Measurements from ENCODE around the gene PRKCB. TPM values are rescaled to one million over a fixed set of nuclear protein-coding genes. Genes with fewer than 3 reads are reported as not detected.

Gene PRKCB
- 10 to 100 TPM; 75.8 to 82.6 TPM for total RNA-seq

- peak within 1 kb of the TSS; percentile 84 for H3K27ac Mint-ChIP-seq
- peaks cover 34% of the 10 kb centered on the region for H3K36me3 Mint-ChIP-seq
- peaks cover 5% of the 10 kb centered on the region for H3K9me3 Mint-ChIP-seq
- DNase-seq = peak; percentile 94
- peak within 1 kb of the TSS; percentile 94 for H3K4me3 Mint-ChIP-seq
- no peaks in the 10 kb centered on the region for H3K27me3 Mint-ChIP-seq
- H3K4me1 Mint-ChIP-seq = peaks cover 52% of the 10 kb centered on the region
Observed at GRCh38 chr16:23835390-23836077, at the start of gene PRKCB. PRKCB (plus strand) TSS chr16:23835983.

GRCh38 chr16:23786964-23787561 lies 48.7 kb upstream of the PRKCB start:
- Mint-ChIP-seq H3K27me3 (peaks cover 13% of the 10 kb centered on the region), H3K4me1 (no peaks in the 10 kb centered on the region), H3K4me3 (no peak overlapping the region), H3K9me3 (no peaks in the 10 kb centered on the region), H3K27ac (no peak overlapping the region), H3K36me3 (no peaks in the 10 kb centered on the region)
- no peak for DNase-seq

- H3K4me1 Mint-ChIP-seq = no peaks in the 10 kb centered on the region
- no peaks in the 10 kb centered on the region for H3K9me3 Mint-ChIP-seq
- H3K4me3 Mint-ChIP-seq = no peak overlapping the region
- DNase-seq = no peak
- H3K27ac Mint-ChIP-seq = no peak overlapping the region
- H3K27me3 Mint-ChIP-seq = peaks cover 9% of the 10 kb centered on the region
- no peaks in the 10 kb centered on the region for H3K36me3 Mint-ChIP-seq
Observed at GRCh38 chr16:23788685-23789084, 47.1 kb upstream of the PRKCB start.

- H3K27me3 Mint-ChIP-seq = no peaks in the 10 kb centered on the region
- no peaks in the 10 kb centered on the region for H3K4me1 Mint-ChIP-seq
- no peaks in the 10 kb centered on the region for H3K36me3 Mint-ChIP-seq
- no peaks in the 10 kb centered on the region for H3K9me3 Mint-ChIP-seq
- no peak overlapping the region for H3K4me3 Mint-ChIP-seq
- DNase-seq = no peak
- no peak overlapping the region for H3K27ac Mint-ChIP-seq
Observed at GRCh38 chr16:23795378-23795777, 40.4 kb upstream of the PRKCB start.

GRCh38 chr16:23796941-23797340 lies 38.8 kb upstream of the PRKCB start:
- no peak overlapping the region for H3K4me3 Mint-ChIP-seq
- DNase-seq = no peak
- no peaks in the 10 kb centered on the region for H3K9me3 Mint-ChIP-seq
- no peaks in the 10 kb centered on the region for H3K27me3 Mint-ChIP-seq
- no peaks in the 10 kb centered on the region for H3K4me1 Mint-ChIP-seq
- H3K27ac Mint-ChIP-seq = no peak overlapping the region
- H3K36me3 Mint-ChIP-seq = no peaks in the 10 kb centered on the region

GRCh38 chr16:23801378-23801777 lies 34.4 kb upstream of the PRKCB start:
- peak; percentile 72 for DNase-seq
- no peak overlapping the region for H3K4me3 Mint-ChIP-seq
- H3K4me1 Mint-ChIP-seq = peaks cover 12% of the 10 kb centered on the region
- no peaks in the 10 kb centered on the region for H3K36me3 Mint-ChIP-seq
- no peak overlapping the region for H3K27ac Mint-ChIP-seq
- no peaks in the 10 kb centered on the region for H3K9me3 Mint-ChIP-seq
- H3K27me3 Mint-ChIP-seq = no peaks in the 10 kb centered on the region

GRCh38 chr16:23802776-23803175 lies 33.0 kb upstream of the PRKCB start:
- H3K36me3 Mint-ChIP-seq = no peaks in the 10 kb centered on the region
- H3K4me3 Mint-ChIP-seq = no peak overlapping the region
- H3K4me1 Mint-ChIP-seq = peaks cover 16% of the 10 kb centered on the region
- H3K9me3 Mint-ChIP-seq = no peaks in the 10 kb centered on the region
- no peak for DNase-seq
- no peaks in the 10 kb centered on the region for H3K27me3 Mint-ChIP-seq
- H3K27ac Mint-ChIP-seq = no peak overlapping the region

GRCh38 chr16:23803591-23804123 lies 32.1 kb upstream of the PRKCB start:
- DNase-seq = peak; percentile 75
- Mint-ChIP-seq H3K4me1 (peaks cover 16% of the 10 kb centered on the region), H3K4me3 (no peak overlapping the region), H3K27ac (no peak overlapping the region), H3K36me3 (no peaks in the 10 kb centered on the region), H3K27me3 (no peaks in the 10 kb centered on the region), H3K9me3 (no peaks in the 10 kb centered on the region)

- H3K4me1 Mint-ChIP-seq = peaks cover 16% of the 10 kb centered on the region
- no peak for DNase-seq
- no peak overlapping the region for H3K27ac Mint-ChIP-seq
- H3K9me3 Mint-ChIP-seq = no peaks in the 10 kb centered on the region
- no peaks in the 10 kb centered on the region for H3K27me3 Mint-ChIP-seq
- H3K4me3 Mint-ChIP-seq = no peak overlapping the region
- H3K36me3 Mint-ChIP-seq = no peaks in the 10 kb centered on the region
Observed at GRCh38 chr16:23807028-23807427, 28.8 kb upstream of the PRKCB start.

- DNase-seq = no peak
- no peak overlapping the region for H3K27ac Mint-ChIP-seq
- no peaks in the 10 kb centered on the region for H3K9me3 Mint-ChIP-seq
- peaks cover 2% of the 10 kb centered on the region for H3K27me3 Mint-ChIP-seq
- peaks cover 19% of the 10 kb centered on the region for H3K4me1 Mint-ChIP-seq
- no peak overlapping the region for H3K4me3 Mint-ChIP-seq
- no peaks in the 10 kb centered on the region for H3K36me3 Mint-ChIP-seq
Observed at GRCh38 chr16:23821467-23821866, 14.3 kb upstream of the PRKCB start.

- Mint-ChIP-seq H3K4me1 (peaks cover 25% of the 10 kb centered on the region), H3K27me3 (no peaks in the 10 kb centered on the region), H3K9me3 (no peaks in the 10 kb centered on the region), H3K4me3 (no peak overlapping the region), H3K36me3 (no peaks in the 10 kb centered on the region), H3K27ac (no peak overlapping the region)
- no peak for DNase-seq
Observed at GRCh38 chr16:23821875-23822688, 13.7 kb upstream of the PRKCB start.

- Mint-ChIP-seq H3K27me3 (no peaks in the 10 kb centered on the region), H3K36me3 (no peaks in the 10 kb centered on the region), H3K4me1 (peaks cover 27% of the 10 kb centered on the region), H3K4me3 (no peak overlapping the region), H3K9me3 (no peaks in the 10 kb centered on the region), H3K27ac (no peak overlapping the region)
- DNase-seq = no peak
Observed at GRCh38 chr16:23823475-23824384, 12.1 kb upstream of the PRKCB start.

- Mint-ChIP-seq H3K4me3 (no peak overlapping the region), H3K9me3 (peaks cover 5% of the 10 kb centered on the region), H3K27me3 (no peaks in the 10 kb centered on the region), H3K27ac (no peak overlapping the region), H3K36me3 (peaks cover 2% of the 10 kb centered on the region), H3K4me1 (peaks cover 27% of the 10 kb centered on the region)
- no peak for DNase-seq
Observed at GRCh38 chr16:23824909-23825308, 10.9 kb upstream of the PRKCB start.

- peaks cover 29% of the 10 kb centered on the region for H3K4me1 Mint-ChIP-seq
- no peak for DNase-seq
- H3K36me3 Mint-ChIP-seq = peaks cover 6% of the 10 kb centered on the region
- peak overlapping the region; percentile 19 for H3K4me3 Mint-ChIP-seq
- H3K9me3 Mint-ChIP-seq = peaks cover 15% of the 10 kb centered on the region
- peak overlapping the region; percentile 86 for H3K27ac Mint-ChIP-seq
- no peaks in the 10 kb centered on the region for H3K27me3 Mint-ChIP-seq
Observed at GRCh38 chr16:23826528-23827045, 9.2 kb upstream of the PRKCB start.
